GM12892 (cell line): Measurements from ENCODE around the gene PLA2G1B.

Source experiments
- DNase-seq: peaks from one replicate; pipeline ENCODE4 v3.0.0; 2011; ENCODE audit not compliant: insufficient read length
- FAIRE-seq: peaks from 2 replicates; lab custom pipeline; 2011; peaks lifted over from hg19 to GRCh38; lab: Jason Lieb, UNC
- POLR2A ChIP-seq: IDR thresholded peaks from 2 replicates; pipeline ENCODE4 v1.6.1; 2011; ENCODE audit warnings: low read depth, low read length, control low read depth
- POLR2AphosphoS5 ChIP-seq: IDR thresholded peaks from 2 replicates; pipeline ENCODE4 v1.6.1; 2011; ENCODE audit warnings: low read depth, low read length, control low read depth
- TAF1 ChIP-seq: IDR thresholded peaks from 2 replicates; pipeline ENCODE4 v1.6.1; 2011; ENCODE audit warnings: low read depth, mild to moderate bottlenecking, control low read depth, low read length, borderline replicate concordance

Gene PLA2G1B

GRCh38 chr12:120366845-120367232 is 39.3 kb upstream of the PLA2G1B start:
- FAIRE-seq (no peak), DNase-seq (no peak)
- TF ChIP-seq TAF1 (no peak), POLR2AphosphoS5 (no peak), POLR2A (no peak)

GRCh38 chr12:120366341-120366705 is 38.7 kb upstream of the PLA2G1B start:
- TF ChIP-seq POLR2A (no peak), TAF1 (no peak)
- FAIRE-seq = no peak
- DNase-seq = no peak

- no peak for FAIRE-seq
- DNase-seq = no peak
- no peak for TF ChIP-seq TAF1
- TF ChIP-seq POLR2AphosphoS5 = no peak
- TF ChIP-seq POLR2A = no peak
These were observed 38.2 kb upstream of the PLA2G1B start for GRCh38 chr12:120365675-120366340.

DNA sequence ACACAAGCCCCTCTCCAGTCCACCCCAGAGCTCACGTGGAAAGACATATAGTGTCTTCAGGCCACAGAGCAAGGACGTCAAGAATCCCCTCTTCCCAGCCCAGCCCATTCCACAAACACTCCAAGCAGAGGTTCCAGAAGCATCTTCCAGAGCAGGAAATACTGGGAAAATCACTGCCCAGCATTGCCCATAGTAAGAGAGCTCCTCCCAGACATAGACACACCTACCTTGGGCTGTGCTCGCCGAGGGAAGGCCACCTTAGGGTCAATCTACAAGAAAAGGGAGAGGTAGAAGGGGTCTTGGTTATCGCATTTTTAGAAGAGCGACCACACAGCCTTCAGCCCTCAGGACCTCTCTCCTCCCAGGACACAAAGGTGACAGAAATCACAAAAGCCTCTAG is 36.9 kb upstream of the PLA2G1B start:
- TF ChIP-seq POLR2A = no peak
- no peak for TF ChIP-seq POLR2AphosphoS5
- no peak for TF ChIP-seq TAF1
- DNase-seq (no peak), FAIRE-seq (no peak)

- no peak for DNase-seq
- FAIRE-seq = no peak
- TF ChIP-seq POLR2A = no peak
- no peak for TF ChIP-seq POLR2AphosphoS5
- no peak for TF ChIP-seq TAF1
These were observed 35.8 kb upstream of the PLA2G1B start for GRCh38 chr12:120363274-120363855.

DNA sequence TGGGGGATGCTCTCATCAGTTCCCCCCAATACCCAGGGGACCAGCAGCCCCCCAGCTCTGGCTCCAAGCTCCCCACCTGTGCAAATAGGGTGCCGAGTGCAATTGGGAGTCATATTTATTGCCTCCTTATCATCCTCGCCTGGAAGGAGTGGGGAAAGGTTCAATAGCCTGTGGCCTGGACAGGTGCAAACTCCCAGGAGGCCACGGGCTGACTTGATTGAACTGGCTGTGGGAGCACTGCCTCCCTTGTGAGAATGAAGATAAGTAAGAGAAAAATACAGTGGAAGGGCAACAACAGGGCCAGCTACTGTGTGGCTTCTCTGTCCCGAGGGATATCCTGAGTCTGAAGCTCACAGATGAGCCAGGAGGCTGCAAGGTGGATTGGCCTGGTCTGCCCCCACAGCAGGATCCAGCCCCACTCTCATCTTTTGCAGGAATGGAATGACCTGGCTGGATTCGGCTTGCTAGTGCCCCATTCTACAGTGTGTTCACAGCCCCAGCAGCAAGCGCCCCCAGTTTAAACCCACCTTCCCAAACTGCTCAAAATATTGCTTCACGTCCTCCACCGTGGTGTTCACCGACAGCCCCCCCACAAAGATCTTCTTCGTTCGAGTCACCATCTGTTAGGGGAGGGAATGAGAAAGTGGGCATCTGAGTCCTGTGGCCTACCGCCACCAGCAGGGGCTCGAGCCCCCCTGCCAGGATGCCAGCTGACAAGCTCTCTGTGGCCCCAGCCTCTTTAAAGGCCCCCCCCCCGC is 35.1 kb upstream of the PLA2G1B start:
- no peak for TF ChIP-seq POLR2A
- TF ChIP-seq TAF1 = no peak
- TF ChIP-seq POLR2AphosphoS5 = no peak
- no peak for FAIRE-seq
- DNase-seq = no peak

GRCh38 chr12:120361506-120362208 is 34.1 kb upstream of the PLA2G1B start:
- FAIRE-seq (no peak), DNase-seq (peak; percentile 55)
- TF ChIP-seq POLR2A = no peak
- TF ChIP-seq TAF1 = no peak
- no peak for TF ChIP-seq POLR2AphosphoS5

DNA sequence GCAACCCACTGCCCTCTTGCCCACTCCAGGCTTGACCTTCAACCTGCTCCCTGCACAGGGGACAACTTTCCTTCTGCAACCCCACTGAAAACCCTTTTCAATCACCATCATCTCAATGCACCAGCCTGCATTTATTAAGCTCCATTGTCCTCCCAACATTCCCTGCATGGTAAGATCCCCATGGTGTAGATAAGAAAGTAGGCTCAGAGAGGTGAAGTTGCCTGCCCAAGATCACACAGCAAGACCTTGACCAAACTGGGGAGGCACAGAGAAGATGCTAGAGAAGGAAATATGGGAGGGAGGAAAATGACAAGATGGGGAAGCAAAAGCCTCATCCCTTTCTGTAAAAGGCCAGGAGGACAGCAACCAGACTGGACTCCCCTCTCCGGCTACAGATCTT is 31.5 kb upstream of the PLA2G1B start:
- TF ChIP-seq POLR2AphosphoS5 (no peak), POLR2A (no peak), TAF1 (no peak)
- FAIRE-seq (no peak), DNase-seq (no peak)

DNA sequence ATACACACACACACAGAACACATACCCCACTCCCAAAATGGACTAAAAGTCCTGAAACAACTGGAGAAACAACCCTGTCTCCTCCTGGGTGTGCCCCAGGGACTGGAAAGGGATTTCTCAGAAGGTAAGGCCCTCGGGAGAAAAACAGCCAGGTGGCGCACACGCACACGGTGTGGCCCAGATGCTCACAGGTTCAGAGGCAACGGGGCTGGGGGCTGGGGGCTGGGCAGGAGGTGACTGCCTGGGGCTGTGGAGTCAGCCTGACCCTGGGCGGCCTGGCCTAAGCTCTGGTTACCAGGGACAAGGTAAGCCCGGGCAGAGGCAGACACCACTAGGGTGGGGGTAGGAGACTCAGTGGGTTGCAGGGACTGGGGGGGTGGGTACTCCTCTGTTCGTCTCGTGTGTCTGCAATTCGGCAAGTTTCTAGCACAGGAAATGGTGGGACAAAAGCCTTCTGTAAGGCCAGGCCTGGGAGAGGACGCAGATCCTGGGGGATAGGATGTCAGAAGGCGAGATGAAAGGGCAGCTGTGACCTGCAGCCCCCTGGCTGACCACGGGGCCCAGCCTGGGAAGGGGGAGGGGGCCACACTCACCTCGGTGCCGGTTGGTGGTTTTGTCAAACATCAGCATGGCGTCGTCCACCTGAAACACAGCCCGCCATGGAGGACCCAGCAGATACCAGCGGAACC is 31.0 kb upstream of the PLA2G1B start:
- no peak for FAIRE-seq
- DNase-seq = no peak
- TF ChIP-seq POLR2A (no peak), TAF1 (no peak), POLR2AphosphoS5 (no peak)

- DNase-seq (no peak), FAIRE-seq (no peak)
- TF ChIP-seq TAF1 = no peak
- no peak for TF ChIP-seq POLR2A
- TF ChIP-seq POLR2AphosphoS5 = no peak
These were observed 29.5 kb upstream of the PLA2G1B start for GRCh38 chr12:120357104-120357503.
